ENCODE measurements around the gene PIEZO2. TPM values are rescaled to one million over a fixed set of nuclear protein-coding genes. Genes with fewer than 3 reads are reported as not detected.
A peak's percentile ranks its signal among the peaks of the same experiment; 100 is the strongest.

PIEZO2 gene
- total RNA-seq, 1 donor from 2014 or later: 8.4 TPM

DNA sequence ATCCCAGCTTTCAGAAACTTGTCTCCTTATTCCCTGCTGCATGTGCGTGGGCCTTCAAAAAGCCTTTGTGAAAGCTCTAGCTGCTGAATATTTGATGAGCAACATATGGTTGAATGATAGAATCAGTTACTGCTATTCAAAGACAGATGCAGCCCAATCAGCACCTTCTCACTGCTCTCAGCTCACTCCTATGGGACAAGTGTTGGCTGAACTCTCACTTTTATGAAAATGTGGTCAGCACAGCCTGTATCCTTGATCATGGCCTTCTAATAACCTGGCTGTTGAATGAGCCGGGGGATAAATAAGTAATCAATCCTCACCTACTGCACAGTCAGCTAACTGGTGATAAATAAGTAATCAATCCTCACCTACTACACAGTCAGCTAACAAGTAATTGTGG lies 103.2 kb downstream of the PIEZO2 start:
- no peak for TF ChIP-seq CTCF (IDR thresholded peaks at IDR 0.05; ENCODE audit: unreplicated experiment)
- H3K27ac Mint-ChIP-seq (ENCODE audit: unreplicated experiment): no peak overlapping the region
- no peaks in the 10 kb centered on the region for H3K27me3 Mint-ChIP-seq (ENCODE audit: unreplicated experiment)

GRCh38 chr18:11043694-11044093 lies 105.7 kb downstream of the PIEZO2 start:
- Mint-ChIP-seq H3K27ac (ENCODE audit: unreplicated experiment) (no peak overlapping the region), H3K36me3 (ENCODE audit: low read depth, unreplicated experiment) (no peaks in the 10 kb centered on the region), H3K4me1 (ENCODE audit: unreplicated experiment) (peaks cover 11% of the 10 kb centered on the region), H3K27me3 (ENCODE audit: unreplicated experiment) (no peaks in the 10 kb centered on the region), H3K4me3 (ENCODE audit: unreplicated experiment) (no peak overlapping the region), H3K9me3 (ENCODE audit: unreplicated experiment) (no peaks in the 10 kb centered on the region)
- no peak for TF ChIP-seq CTCF (IDR thresholded peaks at IDR 0.05; ENCODE audit: unreplicated experiment)
- DNase-seq (ENCODE audit: low spot score): no peak

More for the DNA sequence above, 103.2 kb downstream of the PIEZO2 start:
- no peak overlapping the region for H3K4me3 Mint-ChIP-seq (ENCODE audit: unreplicated experiment)
- H3K36me3 Mint-ChIP-seq (ENCODE audit: low read depth, unreplicated experiment): no peaks in the 10 kb centered on the region
- peaks cover 8% of the 10 kb centered on the region for H3K4me1 Mint-ChIP-seq (ENCODE audit: unreplicated experiment)
- no peaks in the 10 kb centered on the region for H3K9me3 Mint-ChIP-seq (ENCODE audit: unreplicated experiment)
- DNase-seq (ENCODE audit: low spot score): no peak

DNA sequence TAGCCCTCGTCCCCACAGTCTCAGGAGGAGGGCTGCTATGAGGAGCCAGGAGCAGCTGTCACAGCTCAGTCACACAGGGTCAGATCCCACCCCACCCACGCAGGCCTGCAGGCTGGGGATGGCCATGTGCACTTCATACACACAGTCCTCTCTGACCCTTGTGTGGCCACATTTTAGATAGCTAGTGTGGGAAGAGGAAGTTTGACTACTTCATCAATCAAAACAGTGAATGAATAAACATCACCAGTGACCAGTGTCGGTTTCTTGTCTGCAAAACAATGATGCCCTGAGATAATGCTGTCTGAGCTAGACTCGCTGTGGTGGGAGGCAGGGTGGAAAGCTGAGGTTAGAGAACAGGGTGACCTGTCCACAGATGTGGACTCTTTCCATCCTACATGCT lies 107.1 kb downstream of the PIEZO2 start:
- peaks cover 16% of the 10 kb centered on the region for H3K4me1 Mint-ChIP-seq (ENCODE audit: unreplicated experiment)
- no peaks in the 10 kb centered on the region for H3K27me3 Mint-ChIP-seq (ENCODE audit: unreplicated experiment)
- DNase-seq (ENCODE audit: low spot score): no peak
- H3K9me3 Mint-ChIP-seq (ENCODE audit: unreplicated experiment): no peaks in the 10 kb centered on the region
- H3K27ac Mint-ChIP-seq (ENCODE audit: unreplicated experiment): no peak overlapping the region
- no peak overlapping the region for H3K4me3 Mint-ChIP-seq (ENCODE audit: unreplicated experiment)
- TF ChIP-seq CTCF (IDR thresholded peaks at IDR 0.05; ENCODE audit: unreplicated experiment): no peak
- H3K36me3 Mint-ChIP-seq (ENCODE audit: low read depth, unreplicated experiment): no peaks in the 10 kb centered on the region

DNA sequence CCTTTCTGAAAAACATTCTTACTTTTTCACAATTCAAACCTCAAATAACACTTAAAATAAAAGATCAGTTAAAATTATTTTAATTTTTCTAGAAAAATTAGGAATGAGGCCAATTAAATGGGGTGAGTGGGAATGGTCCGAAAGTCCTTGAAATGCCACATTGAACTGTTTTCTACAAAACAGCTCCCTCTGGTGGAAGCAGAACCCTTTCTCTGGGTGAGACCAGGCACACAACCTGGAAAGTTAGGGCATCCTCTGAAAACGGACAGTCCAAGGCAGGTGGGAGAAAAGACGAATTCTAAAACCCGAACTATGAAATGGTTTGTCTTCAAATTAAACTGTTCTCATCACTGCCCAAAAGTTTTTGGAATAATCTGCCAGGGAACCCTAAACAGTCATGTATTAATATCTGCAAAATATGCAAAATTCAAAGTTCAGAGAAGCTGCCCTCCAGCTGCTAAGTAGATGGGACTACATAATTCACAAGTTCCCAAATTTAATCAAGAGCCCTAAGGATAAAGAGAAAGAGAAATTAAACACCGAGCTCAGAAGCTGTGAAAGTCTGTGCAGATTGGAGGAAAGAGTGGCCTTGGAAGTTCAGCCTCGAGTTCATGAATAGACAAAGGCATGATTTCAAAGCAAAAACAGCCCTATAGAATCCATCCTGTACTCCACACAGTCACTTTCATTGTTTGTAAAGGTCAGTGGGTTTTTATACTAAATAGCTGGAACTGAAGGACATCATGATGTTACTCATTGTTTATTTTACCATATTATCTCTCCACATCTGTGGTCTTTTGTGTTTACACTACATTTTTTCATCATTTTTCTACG lies 108.3 kb downstream of the PIEZO2 start:
- Mint-ChIP-seq H3K4me3 (ENCODE audit: unreplicated experiment) (no peak overlapping the region), H3K9me3 (ENCODE audit: unreplicated experiment) (no peaks in the 10 kb centered on the region), H3K36me3 (ENCODE audit: low read depth, unreplicated experiment) (no peaks in the 10 kb centered on the region), H3K27me3 (ENCODE audit: unreplicated experiment) (no peaks in the 10 kb centered on the region), H3K4me1 (ENCODE audit: unreplicated experiment) (peaks cover 9% of the 10 kb centered on the region), H3K27ac (ENCODE audit: unreplicated experiment) (no peak overlapping the region)
- peak; percentile 72 for TF ChIP-seq CTCF (IDR thresholded peaks at IDR 0.05; ENCODE audit: unreplicated experiment)
- peak; percentile 68 for DNase-seq (ENCODE audit: low spot score)

DNA sequence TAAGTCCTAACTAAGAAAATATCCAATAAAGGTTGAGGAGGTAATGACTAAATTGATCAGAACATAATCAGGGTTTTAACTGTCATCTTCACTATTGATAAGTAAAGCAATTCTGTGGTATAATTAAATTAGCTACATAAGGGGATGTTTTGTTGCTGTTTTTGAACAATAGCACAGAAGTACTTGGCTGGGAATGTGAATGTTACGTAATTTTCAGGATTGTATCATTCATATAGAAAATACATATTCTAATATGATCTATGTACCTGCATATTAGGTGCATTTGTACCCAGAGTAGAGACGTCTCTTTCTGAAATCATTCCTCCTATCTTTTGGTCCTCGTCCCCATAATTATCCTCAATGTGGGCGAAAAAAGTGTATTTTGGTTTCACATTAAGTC lies 109.0 kb downstream of the PIEZO2 start:
- no peaks in the 10 kb centered on the region for H3K36me3 Mint-ChIP-seq (ENCODE audit: low read depth, unreplicated experiment)
- H3K4me1 Mint-ChIP-seq (ENCODE audit: unreplicated experiment): peaks cover 10% of the 10 kb centered on the region
- H3K9me3 Mint-ChIP-seq (ENCODE audit: unreplicated experiment): no peaks in the 10 kb centered on the region
- H3K27ac Mint-ChIP-seq (ENCODE audit: unreplicated experiment): no peak overlapping the region
- H3K27me3 Mint-ChIP-seq (ENCODE audit: unreplicated experiment): no peaks in the 10 kb centered on the region
- H3K4me3 Mint-ChIP-seq (ENCODE audit: unreplicated experiment): no peak overlapping the region
- no peak for TF ChIP-seq CTCF (IDR thresholded peaks at IDR 0.05; ENCODE audit: unreplicated experiment)
- no peak for DNase-seq (ENCODE audit: low spot score)

Data from endothelial cell (in vitro differentiated cells).